ENCODE results near the gene WDR11. TPM values are rescaled to one million over a fixed set of nuclear protein-coding genes. Genes with fewer than 3 reads are reported as not detected.

Gene WDR11
- total RNA-seq, 2 donors from 2014 or later = 39.8 to 55.7 TPM

DNA sequence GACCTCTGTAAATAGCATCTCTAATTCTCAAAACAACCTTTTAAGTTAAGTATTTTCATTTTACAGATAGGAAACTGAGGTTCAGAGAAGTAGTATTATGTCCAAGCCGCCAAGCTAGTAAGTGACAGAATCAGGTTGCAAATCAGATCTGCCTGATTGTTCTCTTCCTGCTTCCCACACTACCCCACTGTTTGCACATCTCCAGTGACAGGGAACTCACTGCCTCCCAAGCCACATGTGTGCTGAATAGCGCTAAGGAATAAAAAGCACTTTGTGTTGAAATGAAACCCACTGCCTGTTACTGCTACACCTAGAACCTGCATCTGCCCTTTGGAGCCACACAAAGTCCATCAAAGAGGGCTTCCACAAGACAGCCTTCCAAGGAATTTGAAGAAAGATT lies 45.1 kb upstream of the WDR11 start:
- no peaks in the 10 kb centered on the region for H3K4me1 ChIP-seq (replicated peaks)
- no peaks in the 10 kb centered on the region for H3K27me3 ChIP-seq (replicated peaks; ENCODE audit: insufficient read depth)
- H3K27ac ChIP-seq = no peak overlapping the region
- intact Hi-C loops (cut with DNase I) = no loop called here
- 86% methylated on average over 2 of the region's 2 CpGs for WGBS
- no peaks in the 10 kb centered on the region for H3K9me3 ChIP-seq
- DNase-seq (ENCODE audit: low spot score) = no peak
- H3K36me3 ChIP-seq = no peaks in the 10 kb centered on the region
- TF ChIP-seq POLR2AphosphoS5 (IDR thresholded peaks at IDR 0.05) (no peak), POLR2A (IDR thresholded peaks at IDR 0.05) (no peak)
- TF ChIP-seq, protein P1, sequence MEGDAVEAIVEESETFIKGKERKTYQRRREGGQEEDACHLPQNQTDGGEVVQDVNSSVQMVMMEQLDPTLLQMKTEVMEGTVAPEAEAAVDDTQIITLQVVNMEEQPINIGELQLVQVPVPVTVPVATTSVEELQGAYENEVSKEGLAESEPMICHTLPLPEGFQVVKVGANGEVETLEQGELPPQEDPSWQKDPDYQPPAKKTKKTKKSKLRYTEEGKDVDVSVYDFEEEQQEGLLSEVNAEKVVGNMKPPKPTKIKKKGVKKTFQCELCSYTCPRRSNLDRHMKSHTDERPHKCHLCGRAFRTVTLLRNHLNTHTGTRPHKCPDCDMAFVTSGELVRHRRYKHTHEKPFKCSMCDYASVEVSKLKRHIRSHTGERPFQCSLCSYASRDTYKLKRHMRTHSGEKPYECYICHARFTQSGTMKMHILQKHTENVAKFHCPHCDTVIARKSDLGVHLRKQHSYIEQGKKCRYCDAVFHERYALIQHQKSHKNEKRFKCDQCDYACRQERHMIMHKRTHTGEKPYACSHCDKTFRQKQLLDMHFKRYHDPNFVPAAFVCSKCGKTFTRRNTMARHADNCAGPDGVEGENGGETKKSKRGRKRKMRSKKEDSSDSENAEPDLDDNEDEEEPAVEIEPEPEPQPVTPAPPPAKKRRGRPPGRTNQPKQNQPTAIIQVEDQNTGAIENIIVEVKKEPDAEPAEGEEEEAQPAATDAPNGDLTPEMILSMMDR (IDR thresholded peaks at IDR 0.05) = no peak
- no peak overlapping the region for H3K4me3 ChIP-seq

DNA sequence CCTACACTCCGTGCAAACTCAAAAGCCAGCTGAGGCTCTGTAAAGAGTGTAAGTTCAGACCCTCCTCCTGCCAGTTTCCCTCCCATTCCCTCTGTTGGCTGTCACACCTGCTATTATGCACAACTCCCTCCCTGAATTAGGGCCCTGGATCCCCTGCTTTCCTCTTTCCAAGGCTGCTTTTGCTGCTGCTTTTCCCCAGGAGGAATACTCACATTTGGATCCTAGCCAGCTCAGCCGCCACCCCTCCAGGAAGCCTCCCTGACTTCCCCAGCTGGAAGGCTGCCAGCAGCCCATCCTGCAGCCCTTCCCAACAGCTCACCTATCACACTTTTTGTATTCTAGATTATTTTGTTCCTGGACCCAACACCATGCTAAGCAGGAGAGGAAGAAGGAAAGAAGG lies 40.9 kb upstream of the WDR11 start:
- Histone ChIP-seq H3K36me3 (no peaks in the 10 kb centered on the region), H3K27ac (no peak overlapping the region), H3K9me3 (no peaks in the 10 kb centered on the region), H3K27me3 (replicated peaks; ENCODE audit: insufficient read depth) (no peaks in the 10 kb centered on the region), H3K4me1 (replicated peaks) (no peaks in the 10 kb centered on the region), H3K4me3 (no peak overlapping the region)
- no peak for DNase-seq (ENCODE audit: low spot score)
- WGBS = 28% methylated on average over 2 of the region's 2 CpGs
- no peak for TF ChIP-seq POLR2AphosphoS5 (IDR thresholded peaks at IDR 0.05)
- TF ChIP-seq, protein P1 (IDR thresholded peaks at IDR 0.05) = no peak
- intact Hi-C loops (cut with DNase I) = no loop called here

DNA sequence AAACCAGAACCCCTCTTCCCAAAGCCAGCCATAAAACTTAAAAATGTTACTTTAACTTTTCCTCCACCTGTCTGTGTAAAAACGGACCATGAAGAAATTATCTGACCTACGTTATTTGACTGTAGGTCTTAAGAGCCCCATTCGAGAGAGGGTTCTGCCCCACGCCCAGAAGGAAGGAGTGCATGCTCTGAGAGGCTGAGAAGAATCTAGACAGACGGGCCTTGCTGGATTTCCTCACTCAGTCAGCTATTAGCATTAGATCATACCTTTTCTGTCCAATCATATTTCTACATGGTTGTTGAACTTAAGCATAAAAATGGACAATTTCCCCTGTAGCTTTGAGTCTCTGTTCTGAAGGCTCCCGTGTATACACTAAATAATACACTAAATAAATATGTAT lies 38.1 kb upstream of the WDR11 start:
- Histone ChIP-seq H3K27ac (no peak overlapping the region), H3K27me3 (replicated peaks; ENCODE audit: insufficient read depth) (no peaks in the 10 kb centered on the region), H3K4me3 (no peak overlapping the region), H3K4me1 (replicated peaks) (no peaks in the 10 kb centered on the region), H3K36me3 (no peaks in the 10 kb centered on the region), H3K9me3 (no peaks in the 10 kb centered on the region)
- intact Hi-C loops (cut with DNase I) = no loop called here
- DNase-seq (ENCODE audit: low spot score) = no peak
- TF ChIP-seq, protein P1 (IDR thresholded peaks at IDR 0.05) = no peak
- TF ChIP-seq POLR2AphosphoS5 (IDR thresholded peaks at IDR 0.05) (no peak), POLR2A (IDR thresholded peaks at IDR 0.05) (no peak)
- 46% methylated on average over 6 of the region's 6 CpGs for WGBS

GRCh38 chr10:120818301-120818700 lies 32.9 kb upstream of the WDR11 start:
- no peaks in the 10 kb centered on the region for H3K27me3 ChIP-seq (replicated peaks; ENCODE audit: insufficient read depth)
- intact Hi-C loops (cut with DNase I) = no loop called here
- H3K4me3 ChIP-seq = no peak overlapping the region
- H3K27ac ChIP-seq = no peak overlapping the region
- 82% methylated on average over 4 of the region's 4 CpGs for WGBS
- no peaks in the 10 kb centered on the region for H3K36me3 ChIP-seq
- no peaks in the 10 kb centered on the region for H3K9me3 ChIP-seq
- TF ChIP-seq POLR2A (IDR thresholded peaks at IDR 0.05) (no peak), POLR2AphosphoS5 (IDR thresholded peaks at IDR 0.05) (no peak)
- TF ChIP-seq, protein P1 (IDR thresholded peaks at IDR 0.05) = no peak
- H3K4me1 ChIP-seq (replicated peaks) = no peaks in the 10 kb centered on the region
- no peak for DNase-seq (ENCODE audit: low spot score)

DNA sequence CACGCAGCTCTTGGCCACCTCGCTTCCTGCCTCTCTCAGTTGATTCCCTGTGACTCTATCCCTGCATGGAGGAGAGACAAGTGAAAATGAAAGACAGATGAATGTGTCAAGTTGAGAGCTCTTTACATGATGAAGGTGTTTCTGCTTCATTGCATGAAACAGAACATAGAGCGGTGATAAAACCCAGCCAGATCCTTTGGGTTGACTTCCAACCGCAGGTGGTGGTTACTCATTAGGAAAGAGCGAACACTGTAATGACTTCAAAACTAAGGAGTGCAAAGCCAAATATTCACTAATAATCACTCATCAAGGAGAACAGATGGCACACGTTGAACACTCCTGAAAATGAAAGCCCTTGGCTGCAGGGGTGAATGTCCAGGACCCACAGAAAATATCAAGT lies 31.8 kb upstream of the WDR11 start:
- intact Hi-C loops (cut with DNase I) = no loop called here
- WGBS = 89% methylated on average over 6 of the region's 6 CpGs
- DNase-seq (ENCODE audit: low spot score) = no peak

More for the DNA sequence above, 31.8 kb upstream of the WDR11 start:
- TF ChIP-seq, protein P1 (IDR thresholded peaks at IDR 0.05) = no peak
- TF ChIP-seq POLR2A (IDR thresholded peaks at IDR 0.05) = no peak
- TF ChIP-seq POLR2AphosphoS5 (IDR thresholded peaks at IDR 0.05) = no peak
- Histone ChIP-seq H3K4me1 (replicated peaks) (no peaks in the 10 kb centered on the region), H3K27me3 (replicated peaks; ENCODE audit: insufficient read depth) (no peaks in the 10 kb centered on the region), H3K27ac (no peak overlapping the region), H3K4me3 (no peak overlapping the region), H3K36me3 (no peaks in the 10 kb centered on the region), H3K9me3 (no peaks in the 10 kb centered on the region)

Measured in prostate gland (tissue), 2 donors.